ENCODE data around the gene HK1.
"Not testable (repeated sequence)": the region's sequence is repeated elsewhere in the genome, so short reads cannot be mapped to it uniquely, and the experiment has no call there.

HK1 gene

DNA sequence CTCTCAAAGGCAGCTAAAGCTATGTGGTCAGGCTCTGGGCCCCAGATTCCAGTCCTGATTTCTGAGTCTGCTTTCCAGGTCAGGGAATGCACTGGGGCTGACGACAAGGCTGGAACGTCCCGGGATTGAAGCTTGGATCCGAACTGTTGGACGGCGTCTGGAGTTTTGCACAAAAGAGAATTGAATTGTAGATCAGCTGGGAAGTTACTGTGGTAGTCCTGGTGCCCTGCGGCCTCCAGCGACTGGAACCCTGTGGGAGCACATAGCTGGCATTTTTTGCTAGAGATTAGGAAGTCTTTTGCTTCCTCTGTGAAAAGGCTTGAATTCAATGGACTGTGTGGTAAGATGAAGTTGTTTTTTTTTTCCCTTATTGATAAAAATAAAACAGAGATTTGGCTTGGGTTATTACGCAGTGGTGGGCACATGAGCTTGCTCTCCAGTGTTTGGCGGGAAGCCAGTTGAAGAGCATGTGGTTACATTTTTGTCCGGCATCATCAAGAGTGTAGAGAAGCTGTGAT lies at the start of gene HK1:
Gene HK1, plus strand, starts transcription at position 51 of the 518 bp plus-strand sequence.
- no peak for DNase-seq

- no peak for DNase-seq
These were observed 48.7 kb upstream of the HK1 start for GRCh38 chr10:69229616-69229916.

DNA sequence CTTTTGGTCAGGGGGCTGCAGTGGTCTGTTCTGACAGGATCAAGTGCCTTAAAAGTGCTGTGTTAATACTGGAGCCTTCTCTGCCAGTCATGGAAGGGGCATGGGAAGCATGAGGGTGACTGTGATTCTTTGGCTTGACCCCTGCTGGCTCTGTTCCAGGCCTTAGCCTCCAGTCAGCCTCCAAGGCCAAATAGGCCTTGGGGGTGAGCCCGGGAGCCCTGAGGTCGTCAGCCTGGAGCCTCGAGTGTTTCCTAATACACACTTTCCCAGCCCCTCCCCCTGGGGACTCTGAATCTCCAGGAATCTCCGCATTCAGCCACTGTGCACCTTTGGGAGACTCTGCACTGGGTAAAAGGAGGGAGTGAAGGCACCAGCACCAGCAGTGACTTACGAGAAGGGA lies 48.2 kb upstream of the HK1 start:
- no peak for DNase-seq

DNA sequence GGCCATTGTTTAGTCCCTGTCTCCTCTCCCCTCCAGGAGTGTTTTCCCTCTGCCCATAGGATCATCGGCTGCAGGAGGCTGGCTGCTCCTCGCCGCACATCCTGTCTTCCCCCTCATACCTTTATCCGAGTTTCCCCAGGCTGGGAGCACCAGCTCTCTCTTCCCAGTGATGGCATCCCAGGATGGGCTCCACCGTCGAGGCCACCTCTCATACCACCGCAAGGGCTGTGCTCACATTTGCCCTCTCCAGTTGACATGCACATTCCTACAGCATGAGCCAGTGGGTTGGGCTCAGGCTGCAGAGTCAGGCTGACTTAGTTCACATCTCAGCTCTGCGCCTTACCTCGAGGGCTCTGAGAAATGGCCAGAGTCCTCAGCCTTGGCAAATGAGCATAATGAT lies 46.0 kb upstream of the HK1 start:
- no peak for DNase-seq

DNA sequence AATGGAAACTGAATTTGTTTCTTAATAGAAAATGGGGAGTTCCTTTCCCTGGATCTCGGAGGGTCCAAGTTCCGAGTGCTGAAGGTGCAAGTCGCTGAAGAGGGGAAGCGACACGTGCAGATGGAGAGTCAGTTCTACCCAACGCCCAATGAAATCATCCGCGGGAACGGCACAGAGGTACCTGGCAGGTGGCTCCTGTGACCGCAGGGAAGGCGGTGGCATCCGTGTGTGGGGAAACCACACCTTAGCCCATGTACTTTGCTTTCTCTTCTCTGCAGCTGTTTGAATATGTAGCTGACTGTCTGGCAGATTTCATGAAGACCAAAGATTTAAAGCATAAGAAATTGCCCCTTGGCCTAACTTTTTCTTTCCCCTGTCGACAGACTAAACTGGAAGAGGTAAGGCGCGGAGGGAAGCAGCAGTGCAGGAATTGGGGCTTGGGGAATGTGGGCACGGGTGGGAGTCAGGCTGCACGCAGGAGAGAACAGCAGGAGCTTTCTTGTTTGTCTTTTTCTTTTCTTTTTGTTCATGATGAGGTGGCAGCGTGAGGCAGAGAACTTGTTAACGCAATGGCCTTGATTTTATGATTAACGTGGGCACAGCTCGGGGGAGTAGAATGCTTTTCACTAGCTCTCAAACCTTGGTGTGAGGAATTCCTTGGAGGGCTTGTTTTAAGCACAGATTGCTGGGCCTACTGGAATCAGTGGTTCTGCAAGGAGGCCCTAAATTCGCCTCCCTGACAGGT lies 45.4 kb upstream of the HK1 start:
- DNase-seq = no peak

DNA sequence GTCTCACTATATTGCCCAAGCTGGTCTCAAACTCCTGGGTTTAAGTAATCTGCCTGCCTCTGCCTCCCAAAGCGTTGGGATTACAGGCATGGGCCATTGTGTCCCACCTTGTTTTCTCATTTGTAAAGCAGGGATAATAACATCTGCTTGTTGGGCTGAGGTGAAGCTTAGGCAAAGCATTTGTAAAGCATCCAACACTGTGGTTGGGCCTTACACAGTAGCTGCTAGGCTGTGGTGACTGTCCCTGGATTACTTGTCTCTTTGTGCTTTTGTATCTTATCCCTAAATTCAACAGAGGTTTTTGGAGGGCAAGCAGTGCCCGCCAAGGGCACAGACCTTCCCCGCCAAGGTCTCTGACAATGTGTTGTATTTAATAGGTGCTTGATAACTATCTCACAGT lies 43.8 kb upstream of the HK1 start:
- DNase-seq = no peak

DNA sequence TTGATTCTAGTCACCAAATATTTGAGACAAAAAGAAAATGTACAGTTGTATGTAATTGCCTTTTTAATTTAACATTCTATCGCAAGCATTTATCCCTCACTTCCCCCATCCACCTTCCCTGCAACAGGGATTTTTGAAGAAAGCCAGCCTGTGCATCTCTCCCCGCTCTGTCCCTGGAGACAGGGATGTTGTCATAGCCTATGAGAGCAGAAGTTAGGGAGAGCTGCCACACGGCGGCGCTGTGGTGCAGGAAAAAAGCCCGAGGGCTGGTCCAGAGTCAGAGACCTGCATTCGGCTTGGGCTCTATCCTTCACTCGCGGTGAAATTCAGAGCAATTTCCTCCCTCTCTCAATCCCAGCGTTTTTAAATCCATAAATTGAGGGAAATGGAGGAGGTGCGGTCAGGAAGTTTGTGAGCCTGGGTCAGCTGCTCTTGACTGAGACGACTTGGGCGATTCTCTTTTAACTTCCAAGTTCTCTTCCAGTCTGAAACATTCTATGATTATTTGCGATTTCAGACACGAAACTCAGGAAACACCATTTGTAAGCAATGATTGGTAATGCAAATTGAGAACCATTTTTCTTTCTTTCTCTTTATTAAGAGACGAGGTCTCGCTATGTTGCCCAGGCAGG lies 40.7 kb upstream of the HK1 start:
- peak; percentile 67 for DNase-seq

GRCh38 chr10:69239136-69239535 lies 39.2 kb upstream of the HK1 start:
- DNase-seq = no peak

GRCh38 chr10:69239816-69240434 lies 38.4 kb upstream of the HK1 start:
- no peak for DNase-seq

- DNase-seq = no peak
These were observed 37.8 kb upstream of the HK1 start for GRCh38 chr10:69240455-69240854.

GRCh38 chr10:69241575-69241974 lies 36.7 kb upstream of the HK1 start:
- DNase-seq = no peak

- no peak for DNase-seq
These were observed 36.0 kb upstream of the HK1 start for GRCh38 chr10:69242040-69242851.

- no peak for DNase-seq
These were observed 35.5 kb upstream of the HK1 start for GRCh38 chr10:69242852-69243212.

DNA sequence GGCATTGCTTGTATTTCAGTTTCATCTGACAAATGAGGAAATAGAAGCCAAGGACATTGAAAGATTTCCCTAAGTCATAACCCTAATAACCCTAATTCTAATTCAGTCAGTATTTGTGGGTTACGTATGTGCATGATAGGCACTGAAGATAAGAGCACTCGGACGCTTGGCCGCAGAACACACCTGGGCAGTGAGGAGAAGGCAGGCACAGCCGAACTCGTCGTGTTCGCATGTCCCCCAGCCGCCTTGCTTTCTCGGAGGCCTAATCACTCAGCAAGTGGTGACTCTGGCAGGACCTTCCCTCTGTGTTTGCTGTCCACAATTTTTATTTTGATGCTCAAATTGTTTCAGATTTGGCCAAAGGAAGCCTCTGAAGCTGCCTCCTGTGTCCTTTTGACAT lies 34.5 kb upstream of the HK1 start:
- DNase-seq = no peak

- no peak for DNase-seq
These were observed 32.3 kb upstream of the HK1 start for GRCh38 chr10:69246036-69246435.

DNA sequence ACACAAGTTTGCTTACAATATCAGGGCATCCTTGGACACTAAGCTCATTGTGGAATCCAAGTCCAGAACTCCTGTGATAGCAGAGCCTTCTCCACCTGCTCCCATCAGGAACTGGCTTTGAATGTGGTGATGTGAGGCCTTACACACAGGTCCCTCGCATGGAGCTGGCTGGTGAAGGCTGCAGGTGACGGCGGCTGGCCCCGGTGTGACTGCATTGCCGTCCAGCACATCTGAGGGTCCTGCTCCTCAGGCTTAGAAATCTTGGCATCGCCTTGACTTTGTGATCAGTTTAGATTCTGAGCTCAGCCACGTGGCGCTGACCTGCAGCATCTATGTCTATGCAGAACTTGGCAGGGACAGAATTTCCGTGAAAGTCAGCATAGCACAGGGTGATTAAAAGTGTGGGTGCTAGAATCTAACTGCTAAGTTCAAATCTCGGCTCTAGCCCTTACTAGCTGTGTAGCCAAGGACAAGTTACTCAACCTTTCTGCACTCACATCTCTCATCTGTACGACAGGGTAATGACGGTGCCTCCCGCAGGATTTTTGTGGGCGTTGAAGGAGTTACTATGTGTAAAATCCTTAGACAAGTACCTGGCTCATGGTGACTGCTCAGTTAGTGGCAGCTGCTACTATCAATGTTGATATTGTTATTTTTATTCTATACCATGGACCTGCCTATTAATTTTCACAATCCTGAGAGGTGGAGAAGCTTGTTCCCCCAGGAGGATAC lies 31.5 kb upstream of the HK1 start:
- no peak for DNase-seq

GRCh38 chr10:69247313-69247710 lies 31.0 kb upstream of the HK1 start:
- no peak for DNase-seq

- no peak for DNase-seq
These were observed 30.1 kb upstream of the HK1 start for GRCh38 chr10:69248117-69248730.

- no peak for DNase-seq
These were observed 28.3 kb upstream of the HK1 start for GRCh38 chr10:69250041-69250440.

GRCh38 chr10:69251417-69251816 lies 26.9 kb upstream of the HK1 start:
- DNase-seq = not testable (repeated sequence)

- DNase-seq = no peak
These were observed 25.1 kb upstream of the HK1 start for GRCh38 chr10:69253171-69253570.

DNA sequence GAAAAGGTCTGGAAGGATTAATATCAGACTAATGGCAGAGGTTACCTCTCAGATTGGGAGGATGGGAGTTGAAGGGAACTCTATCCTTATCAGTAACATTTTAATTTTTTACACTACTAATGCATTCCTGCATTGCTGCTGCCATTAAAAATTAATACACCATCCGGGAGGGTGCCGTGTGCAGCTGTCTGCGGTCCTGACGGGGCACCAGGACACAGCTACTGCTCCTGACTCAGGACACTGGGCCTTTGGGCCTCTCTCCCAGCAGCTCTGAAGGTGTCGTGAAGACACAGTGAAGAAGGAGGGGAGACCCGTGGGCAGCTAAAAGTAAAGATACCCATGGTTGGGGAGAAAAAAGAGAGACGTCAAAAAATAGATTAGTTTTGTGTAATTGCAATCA lies 23.4 kb upstream of the HK1 start:
- DNase-seq = no peak
